ENCODE data around the gene CBX5.

Gene CBX5

GRCh38 chr12:54216797-54217661 lies 62.9 kb downstream of the CBX5 start:
- DNase-seq: peak; percentile 84
- peak; percentile 72 for TF ChIP-seq CTCF (IDR thresholded peaks at IDR 0.05)
- Mint-ChIP-seq H3K27me3 (ENCODE audit: low read depth, poor library complexity) (peaks cover 39% of the 10 kb centered on the region), H3K36me3 (ENCODE audit: low read depth) (no peaks in the 10 kb centered on the region), H3K27ac (no peak overlapping the region), H3K9me3 (no peaks in the 10 kb centered on the region), H3K4me3 (peak overlapping the region; percentile 83), H3K4me1 (peaks cover 46% of the 10 kb centered on the region)

- Mint-ChIP-seq H3K4me1 (peaks cover 54% of the 10 kb centered on the region), H3K27me3 (ENCODE audit: low read depth, poor library complexity) (peaks cover 39% of the 10 kb centered on the region), H3K9me3 (no peaks in the 10 kb centered on the region), H3K4me3 (peak overlapping the region; percentile 83), H3K36me3 (ENCODE audit: low read depth) (no peaks in the 10 kb centered on the region), H3K27ac (no peak overlapping the region)
- DNase-seq: no peak
- TF ChIP-seq CTCF (IDR thresholded peaks at IDR 0.05): no peak
Measured at GRCh38 chr12:54215989-54216796, 63.7 kb downstream of the CBX5 start.

DNA sequence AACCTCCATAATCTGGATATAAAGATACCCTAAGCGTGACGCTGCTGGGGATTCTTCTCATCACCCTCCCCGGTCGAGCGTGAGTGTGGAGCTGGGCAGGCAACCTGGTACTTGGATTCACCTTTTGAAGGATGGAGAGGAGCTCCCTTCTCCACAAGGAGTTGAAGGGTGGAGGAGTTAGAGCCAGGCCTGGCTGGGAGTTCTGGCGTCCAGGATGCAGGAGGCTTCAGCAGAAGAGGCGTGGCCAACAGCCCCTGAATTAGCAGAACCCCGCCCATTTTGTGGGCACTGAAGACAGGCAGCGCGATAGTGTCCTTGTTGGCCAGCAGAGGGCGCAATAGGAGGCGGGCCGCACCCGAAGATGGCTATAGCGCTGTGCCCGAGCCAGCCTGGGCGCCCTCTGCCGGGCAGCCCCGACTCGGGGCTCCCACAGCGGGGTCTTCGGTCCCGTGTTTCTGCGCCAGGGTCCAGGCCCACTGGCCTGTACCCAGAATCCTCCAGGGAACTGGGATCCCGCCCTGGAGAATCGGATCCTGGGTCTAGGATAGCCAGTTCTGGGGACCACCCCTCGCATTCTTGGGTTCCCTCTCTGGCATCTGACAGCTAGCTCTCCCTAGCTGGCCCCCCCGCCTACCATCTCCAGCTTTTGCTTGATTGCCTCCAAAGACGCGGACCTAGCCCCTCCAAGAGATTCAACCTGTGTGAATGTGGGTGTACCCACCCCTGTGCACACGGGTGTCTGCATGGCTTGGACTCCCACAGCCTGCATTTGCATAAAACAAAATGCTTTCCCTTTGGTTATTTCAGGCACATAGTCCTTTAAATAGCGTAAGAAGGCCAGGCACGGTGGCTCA lies 65.1 kb downstream of the CBX5 start:
- peak; percentile 100 for TF ChIP-seq CTCF (IDR thresholded peaks at IDR 0.05)
- no peaks in the 10 kb centered on the region for H3K9me3 Mint-ChIP-seq
- H3K36me3 Mint-ChIP-seq (ENCODE audit: low read depth): no peaks in the 10 kb centered on the region
- H3K4me1 Mint-ChIP-seq: peaks cover 68% of the 10 kb centered on the region
- H3K4me3 Mint-ChIP-seq: no peak overlapping the region
- H3K27me3 Mint-ChIP-seq (ENCODE audit: low read depth, poor library complexity): peaks cover 39% of the 10 kb centered on the region
- DNase-seq: peak; percentile 97
- no peak overlapping the region for H3K27ac Mint-ChIP-seq

DNA sequence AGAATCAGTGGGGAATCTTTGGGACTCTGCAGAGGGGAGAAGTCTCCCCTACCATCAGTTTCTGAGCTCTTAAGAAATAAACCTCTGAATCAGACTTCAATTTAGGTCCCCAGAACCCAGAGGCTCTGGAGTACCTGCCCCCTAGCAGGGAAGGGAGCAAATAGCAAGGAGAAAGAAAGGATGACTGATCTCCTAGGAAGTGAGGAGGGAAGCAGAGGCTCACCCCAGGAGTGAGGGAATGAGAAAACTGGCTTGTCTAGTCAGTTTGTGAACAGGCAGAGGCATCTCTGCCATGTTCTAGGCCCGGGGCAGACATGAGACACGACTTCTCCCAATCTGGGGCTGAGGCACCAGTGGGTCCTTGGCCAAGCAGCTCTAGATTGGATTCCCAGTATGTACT lies 66.8 kb downstream of the CBX5 start:
- DNase-seq: no peak
- TF ChIP-seq CTCF (IDR thresholded peaks at IDR 0.05): peak; percentile 23
- Mint-ChIP-seq H3K36me3 (ENCODE audit: low read depth) (no peaks in the 10 kb centered on the region), H3K4me1 (peaks cover 75% of the 10 kb centered on the region), H3K27me3 (ENCODE audit: low read depth, poor library complexity) (peaks cover 32% of the 10 kb centered on the region), H3K4me3 (no peak overlapping the region), H3K9me3 (no peaks in the 10 kb centered on the region), H3K27ac (no peak overlapping the region)

GRCh38 chr12:54211920-54212319 lies 68.0 kb downstream of the CBX5 start:
- TF ChIP-seq CTCF (IDR thresholded peaks at IDR 0.05): no peak
- DNase-seq: no peak
- H3K27ac Mint-ChIP-seq: no peak overlapping the region
- H3K36me3 Mint-ChIP-seq (ENCODE audit: low read depth): no peaks in the 10 kb centered on the region
- H3K27me3 Mint-ChIP-seq (ENCODE audit: low read depth, poor library complexity): peaks cover 24% of the 10 kb centered on the region
- no peaks in the 10 kb centered on the region for H3K9me3 Mint-ChIP-seq
- H3K4me3 Mint-ChIP-seq: no peak overlapping the region
- H3K4me1 Mint-ChIP-seq: peaks cover 75% of the 10 kb centered on the region
